Measurements from ENCODE around the gene VWC2L. TPM values are rescaled to one million over a fixed set of nuclear protein-coding genes. Genes with fewer than 3 reads are reported as not detected.

Gene VWC2L
- total RNA-seq, 4 donors from 2014 or later = 0.32 TPM; not detected in 3

GRCh38 chr2:214380681-214381080 is 30.2 kb upstream of the VWC2L start:
- no peak for DNase-seq
- Histone ChIP-seq H3K36me3 (no peaks in the 10 kb centered on the region), H3K4me1 (no peaks in the 10 kb centered on the region), H3K4me3 (no peak overlapping the region), H3K27ac (no peak overlapping the region), H3K27me3 (no peaks in the 10 kb centered on the region), H3K9me3 (no peaks in the 10 kb centered on the region)
- 69 to 72% methylated on average over 5 of the region's 5 CpGs for WGBS, 2 donors (ENCODE audit: low coverage in 1 of 2)
- intact Hi-C loops (cut with DNase I; ENCODE audit: low total_unique reads) = no loop called here
- TF ChIP-seq POLR2A (IDR thresholded peaks at IDR 0.05) (no peak), EP300 (IDR thresholded peaks at IDR 0.05; ENCODE audit: low read depth) (no peak), CTCF (IDR thresholded peaks at IDR 0.05) (no peak), POLR2AphosphoS5 (IDR thresholded peaks at IDR 0.05) (no peak)
- in situ Hi-C loops (cut with MboI; ENCODE audit: low pct_ligation_motif_present in 1 of 4, low pct_unique_long_range_greater_than_20kb in 1 of 4, low sequenced_read_pairs in 3 of 4) = no loop called here

GRCh38 chr2:214382229-214382628 is 28.6 kb upstream of the VWC2L start:
- Histone ChIP-seq H3K36me3 (no peaks in the 10 kb centered on the region), H3K27ac (no peak overlapping the region), H3K9me3 (no peaks in the 10 kb centered on the region), H3K27me3 (no peaks in the 10 kb centered on the region), H3K4me1 (no peaks in the 10 kb centered on the region), H3K4me3 (no peak overlapping the region)
- no peak for DNase-seq
- intact Hi-C loops (cut with DNase I; ENCODE audit: low total_unique reads) (no loop called here), in situ Hi-C loops (cut with MboI; ENCODE audit: low pct_ligation_motif_present in 1 of 4, low pct_unique_long_range_greater_than_20kb in 1 of 4, low sequenced_read_pairs in 3 of 4) (no loop called here)
- 44 to 56% methylated on average over 1 to 2 of the region's 2 CpGs for WGBS, 2 donors (ENCODE audit: low coverage in 1 of 2)
- TF ChIP-seq POLR2AphosphoS5 (IDR thresholded peaks at IDR 0.05) (no peak), POLR2A (IDR thresholded peaks at IDR 0.05) (no peak), CTCF (IDR thresholded peaks at IDR 0.05) (no peak), EP300 (IDR thresholded peaks at IDR 0.05; ENCODE audit: low read depth) (no peak)

- Histone ChIP-seq H3K4me3 (no peak overlapping the region), H3K27ac (no peak overlapping the region), H3K9me3 (no peaks in the 10 kb centered on the region), H3K36me3 (no peaks in the 10 kb centered on the region), H3K27me3 (no peaks in the 10 kb centered on the region), H3K4me1 (no peaks in the 10 kb centered on the region)
- DNase-seq = no peak
- intact Hi-C loops (cut with DNase I; ENCODE audit: low total_unique reads) = no loop called here
- 85 to 100% methylated on average over 1 to 2 of the region's 2 CpGs for WGBS, 2 donors (ENCODE audit: low coverage in 1 of 2)
- no peak for TF ChIP-seq POLR2A (IDR thresholded peaks at IDR 0.05)
- no peak for TF ChIP-seq EP300 (IDR thresholded peaks at IDR 0.05; ENCODE audit: low read depth)
- no peak for TF ChIP-seq POLR2AphosphoS5 (IDR thresholded peaks at IDR 0.05)
- no peak for TF ChIP-seq CTCF (IDR thresholded peaks at IDR 0.05)
- in situ Hi-C loops (cut with MboI; ENCODE audit: low pct_ligation_motif_present in 1 of 4, low pct_unique_long_range_greater_than_20kb in 1 of 4, low sequenced_read_pairs in 3 of 4) = no loop called here
These were observed 24.1 kb upstream of the VWC2L start for GRCh38 chr2:214386720-214387119.

GRCh38 chr2:214389334-214389733 is 21.5 kb upstream of the VWC2L start:
- TF ChIP-seq POLR2A (IDR thresholded peaks at IDR 0.05) (no peak), POLR2AphosphoS5 (IDR thresholded peaks at IDR 0.05) (no peak), CTCF (IDR thresholded peaks at IDR 0.05) (no peak), EP300 (IDR thresholded peaks at IDR 0.05; ENCODE audit: low read depth) (no peak)
- no peaks in the 10 kb centered on the region for H3K27me3 ChIP-seq
- no peak overlapping the region for H3K4me3 ChIP-seq
- H3K27ac ChIP-seq = no peak overlapping the region
- in situ Hi-C loops (cut with MboI; ENCODE audit: low pct_ligation_motif_present in 1 of 4, low pct_unique_long_range_greater_than_20kb in 1 of 4, low sequenced_read_pairs in 3 of 4) = no loop called here
- no peaks in the 10 kb centered on the region for H3K36me3 ChIP-seq
- DNase-seq = no peak
- intact Hi-C loops (cut with DNase I; ENCODE audit: low total_unique reads) = no loop called here
- no peaks in the 10 kb centered on the region for H3K4me1 ChIP-seq
- H3K9me3 ChIP-seq = no peaks in the 10 kb centered on the region

Measured in transverse colon (tissue), 4 donors.